ENCODE measurements around the gene HIGD2A. TPM values are rescaled to one million over a fixed set of nuclear protein-coding genes. Genes with fewer than 3 reads are reported as not detected.

HIGD2A gene
- total and polyA plus RNA-seq, 9 of the 15 experiments (the other 6 are each of a cell fraction or from before 2014, with no cell fraction given) = 94.7 to 264 (median 163) TPM

DNA sequence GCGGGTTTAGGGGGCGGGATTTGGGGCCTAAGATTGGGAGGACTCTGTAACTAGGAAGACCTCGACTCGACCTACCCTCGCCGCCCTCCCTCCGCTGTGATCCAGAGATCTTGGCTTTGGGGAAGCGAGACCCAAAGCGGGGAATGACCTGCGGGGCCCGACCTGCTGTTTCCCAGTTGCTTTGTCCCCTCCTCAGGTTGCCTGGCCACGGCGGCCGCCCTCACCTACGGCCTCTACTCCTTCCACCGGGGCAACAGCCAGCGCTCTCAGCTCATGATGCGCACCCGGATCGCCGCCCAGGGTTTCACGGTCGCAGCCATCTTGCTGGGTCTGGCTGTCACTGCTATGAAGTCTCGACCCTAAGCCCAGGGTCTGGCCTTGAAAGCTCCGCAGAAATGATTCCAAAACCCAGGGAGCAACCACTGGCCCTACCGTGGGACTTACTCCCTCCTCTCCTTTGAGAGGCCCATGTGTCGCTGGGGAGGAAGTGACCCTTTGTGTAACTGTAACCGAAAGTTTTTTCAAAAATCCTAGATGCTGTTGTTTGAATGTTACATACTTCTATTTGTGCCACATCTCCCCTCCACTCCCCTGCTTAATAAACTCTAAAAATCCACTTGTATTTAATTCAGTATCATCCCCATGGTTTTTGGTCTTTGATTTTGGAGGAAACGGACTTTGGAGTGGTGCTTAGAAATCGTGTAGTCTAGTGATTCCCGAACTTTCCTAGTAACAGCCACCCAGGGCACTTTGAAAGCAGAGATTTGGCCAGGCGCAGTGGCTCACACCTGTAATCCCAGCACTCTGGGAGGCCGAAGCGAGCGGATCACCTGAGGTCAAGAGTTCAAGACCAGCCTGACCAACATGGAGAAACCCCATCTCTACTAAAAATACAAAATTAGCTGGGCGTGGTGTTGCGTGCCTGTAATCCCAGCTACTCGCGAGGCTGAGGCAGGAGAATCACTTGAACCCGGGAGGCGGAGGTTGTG is 878 bp downstream of the HIGD2A start (continued):
- TF ChIP-seq, protein P1, sequence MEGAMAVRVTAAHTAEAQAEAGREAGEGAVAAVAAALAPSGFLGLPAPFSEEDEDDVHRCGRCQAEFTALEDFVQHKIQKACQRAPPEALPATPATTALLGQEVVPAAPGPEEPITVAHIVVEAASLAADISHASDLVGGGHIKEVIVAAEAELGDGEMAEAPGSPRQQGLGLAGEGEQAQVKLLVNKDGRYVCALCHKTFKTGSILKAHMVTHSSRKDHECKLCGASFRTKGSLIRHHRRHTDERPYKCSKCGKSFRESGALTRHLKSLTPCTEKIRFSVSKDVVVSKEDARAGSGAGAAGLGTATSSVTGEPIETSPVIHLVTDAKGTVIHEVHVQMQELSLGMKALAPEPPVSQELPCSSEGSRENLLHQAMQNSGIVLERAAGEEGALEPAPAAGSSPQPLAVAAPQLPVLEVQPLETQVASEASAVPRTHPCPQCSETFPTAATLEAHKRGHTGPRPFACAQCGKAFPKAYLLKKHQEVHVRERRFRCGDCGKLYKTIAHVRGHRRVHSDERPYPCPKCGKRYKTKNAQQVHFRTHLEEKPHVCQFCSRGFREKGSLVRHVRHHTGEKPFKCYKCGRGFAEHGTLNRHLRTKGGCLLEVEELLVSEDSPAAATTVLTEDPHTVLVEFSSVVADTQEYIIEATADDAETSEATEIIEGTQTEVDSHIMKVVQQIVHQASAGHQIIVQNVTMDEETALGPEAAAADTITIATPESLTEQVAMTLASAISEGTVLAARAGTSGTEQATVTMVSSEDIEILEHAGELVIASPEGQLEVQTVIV (CRISPR knock-in tag; IDR thresholded peaks at IDR 0.05; ENCODE audit: borderline replicate concordance) = 0 out of 2 replicates have a peak, but pooled peaks have one; percentile 6

DNA sequence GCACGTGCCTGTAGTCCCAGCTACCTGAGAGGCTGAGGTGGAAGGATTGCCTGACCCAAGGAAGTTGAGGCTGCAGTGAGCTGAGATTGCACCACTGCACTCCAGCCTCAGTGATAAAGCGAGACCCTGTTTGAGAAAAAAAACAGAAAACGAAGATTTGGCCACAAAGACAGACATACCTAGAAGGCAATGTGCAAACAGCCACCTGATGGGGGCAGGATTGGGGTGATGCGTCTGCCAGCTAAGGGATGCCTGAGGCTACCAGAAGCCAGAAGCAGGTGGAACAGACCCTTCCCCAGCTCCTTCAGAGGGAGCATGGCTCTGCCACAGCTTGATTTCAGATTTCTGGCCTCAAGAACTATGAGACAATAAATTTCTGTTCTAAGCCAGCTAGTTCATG is 2.9 kb downstream of the HIGD2A start:
- no peak overlapping the region for H3K4me2 ChIP-seq (ENCODE audit: insufficient read depth, low read length)
- ChIA-PET CTCF (ENCODE audit: low intra/inter-chr PET ratio) (no interaction called here), POLR2A (interaction anchor here (0.6 to 1.2 kb wide), 2 partner anchors 144 to 158 kb away, joined by 3 to 4 read pairs; no protein-coding TSS in a partner anchor)
- ATAC-seq (no peak), FAIRE-seq (no peak), DNase-seq (ENCODE audit: extremely low read depth in 1 of 4, low spot score in 3 of 4) (no peak)
- H3K36me3 ChIP-seq (ENCODE audit: control insufficient read depth, insufficient read depth, low read length) = peaks cover 67% of the 10 kb centered on the region
- H4K20me1 ChIP-seq (replicated peaks; ENCODE audit: control insufficient read depth, insufficient read depth, low read length) = no peaks in the 10 kb centered on the region; the same call in 1 of the 2 replicates
- in situ Hi-C loops (cut with MboI) = no loop called here
- BruUV-seq (replicated peaks) = no TSS peak
- H3K9ac ChIP-seq (ENCODE audit: insufficient read depth in 1 of 2, low read depth in 2 of 2, low read length in 2 of 2) = no peak overlapping the region
- no peak overlapping the region for H2AFZ ChIP-seq (ENCODE audit: low read depth, low read length)
- no peaks in the 10 kb centered on the region for H3K27me3 ChIP-seq (ENCODE audit: control insufficient read depth in 2 of 2, insufficient read depth in 2 of 2, low read length in 2 of 2)
- intact Hi-C loops (cut with micrococcal nuclease) = no loop called here
- no peak overlapping the region for H3K4me3 ChIP-seq
- H3K79me2 ChIP-seq (ENCODE audit: control insufficient read depth, insufficient read depth, low read length) = peaks cover 41% of the 10 kb centered on the region
- 80% methylated on average over 4 of the region's 4 CpGs for WGBS (ENCODE audit: insufficient coverage, low coverage, missing lambda C conversion rate)
- peaks cover 1% of the 10 kb centered on the region for H3K9me1 ChIP-seq (ENCODE audit: control insufficient read depth, insufficient read depth, low read length)
- no peak overlapping the region for H3K27ac ChIP-seq (ENCODE audit: extremely low read depth, low read depth, low read length)
- TF ChIP-seq BRF1 (IDR thresholded peaks at IDR 0.05; ENCODE audit: borderline replicate concordance, extremely low read depth, insufficient read length) (no peak), DPF2 (IDR thresholded peaks at IDR 0.05) (no peak), E2F1 (CRISPR knock-in tag; IDR thresholded peaks at IDR 0.05) (no peak), TFAP4 (CRISPR knock-in tag; IDR thresholded peaks at IDR 0.05; ENCODE audit: borderline replicate concordance) (no peak), SAP30 (IDR thresholded peaks at IDR 0.05; ENCODE audit: borderline replicate concordance, insufficient read depth, low read depth, low read length, poor library complexity, severe bottlenecking) (no peak), LCOR (CRISPR knock-in tag; IDR thresholded peaks at IDR 0.05) (no peak), KLF1 (tag; IDR thresholded peaks at IDR 0.05) (no peak), BRCA1 (IDR thresholded peaks at IDR 0.05) (no peak), BRCA1 (CRISPR knock-in tag; IDR thresholded peaks at IDR 0.05) (no peak), POLR3G (IDR thresholded peaks at IDR 0.05; ENCODE audit: extremely low read depth, insufficient read length, insufficient replicate concordance) (no peak), CBFB (CRISPR knock-in tag; IDR thresholded peaks at IDR 0.05) (no peak), SAFB2 (IDR thresholded peaks at IDR 0.05; ENCODE audit: borderline replicate concordance, low read depth, low read length, severe bottlenecking) (no peak)
- H3K9me3 ChIP-seq (replicated peaks; ENCODE audit: control insufficient read depth, insufficient read depth, low read depth, low read length) = no peaks in the 10 kb centered on the region
- peaks cover 10 to 22% of the 10 kb centered on the region in 2 experiments; a peak in 4 of 5 replicates for H3K4me1 ChIP-seq (replicated peaks in 1 of 2; ENCODE audit: control insufficient read depth in 2 of 2, insufficient read depth in 2 of 2, low read length in 2 of 2)
